Keratinocyte (primary cell): ENCODE data around the gene TTLL4.

Source experiments
- EZH2 ChIP-seq: IDR thresholded peaks from one replicate; pipeline ENCODE4 v1.6.1; 2012; ENCODE audit warnings: inconsistent platforms, mild to moderate bottlenecking, low read length, moderate library complexity
- TF ChIP-seq, protein P1 (sequence below), 3 experiments: IDR thresholded peaks in 1 of 3; conservative IDR thresholded peaks in 1 of 3; optimal IDR thresholded peaks in 1 of 3; 2 replicates in 2 of 3; 3 replicates in 1 of 3; pipeline versions ENCODE3 to v1.5.1; 2011; ENCODE audit warnings: low read length in 3 of 3, mild to moderate bottlenecking in 3 of 3, moderate library complexity in 2 of 3, control low read depth in 1 of 3, inconsistent platforms in 1 of 3; ENCODE audit not compliant: insufficient read depth in 2 of 3; ENCODE audit errors: extremely low read depth in 1 of 3

- no peak for TF ChIP-seq EZH2
- TF ChIP-seq, protein P1, sequence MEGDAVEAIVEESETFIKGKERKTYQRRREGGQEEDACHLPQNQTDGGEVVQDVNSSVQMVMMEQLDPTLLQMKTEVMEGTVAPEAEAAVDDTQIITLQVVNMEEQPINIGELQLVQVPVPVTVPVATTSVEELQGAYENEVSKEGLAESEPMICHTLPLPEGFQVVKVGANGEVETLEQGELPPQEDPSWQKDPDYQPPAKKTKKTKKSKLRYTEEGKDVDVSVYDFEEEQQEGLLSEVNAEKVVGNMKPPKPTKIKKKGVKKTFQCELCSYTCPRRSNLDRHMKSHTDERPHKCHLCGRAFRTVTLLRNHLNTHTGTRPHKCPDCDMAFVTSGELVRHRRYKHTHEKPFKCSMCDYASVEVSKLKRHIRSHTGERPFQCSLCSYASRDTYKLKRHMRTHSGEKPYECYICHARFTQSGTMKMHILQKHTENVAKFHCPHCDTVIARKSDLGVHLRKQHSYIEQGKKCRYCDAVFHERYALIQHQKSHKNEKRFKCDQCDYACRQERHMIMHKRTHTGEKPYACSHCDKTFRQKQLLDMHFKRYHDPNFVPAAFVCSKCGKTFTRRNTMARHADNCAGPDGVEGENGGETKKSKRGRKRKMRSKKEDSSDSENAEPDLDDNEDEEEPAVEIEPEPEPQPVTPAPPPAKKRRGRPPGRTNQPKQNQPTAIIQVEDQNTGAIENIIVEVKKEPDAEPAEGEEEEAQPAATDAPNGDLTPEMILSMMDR (optimal IDR thresholded peaks at IDR 0.05 in 1 of 3, IDR thresholded peaks at IDR 0.05 in 1 of 3, conservative IDR thresholded peaks at IDR 0.05 in 1 of 3; ENCODE audit: extremely low read depth in 1 of 3, insufficient read depth in 2 of 3, low read length in 3 of 3), result no peak
Observed at GRCh38 chr2:218698885-218699284, 11.8 kb upstream of the TTLL4 start.
